H1 (cell line): ENCODE measurements around the gene STX2. TPM values are rescaled to one million over a fixed set of nuclear protein-coding genes. Genes with fewer than 3 reads are reported as not detected.

Experiments
- CTCF ChIA-PET: fragments of 300-600 bp; sonication (Branson Sonifier 250); formaldehyde crosslinking; loops from one replicate; lab custom pipeline; 2021; ENCODE audit not compliant: partially characterized antibody; lab: Charles Lee
- POLR2A ChIA-PET: fragments of 300-600 bp; sonication (Branson Sonifier 250); formaldehyde crosslinking; loops from one replicate; lab custom pipeline; 2021; ENCODE audit warnings: inconsistent platforms; ENCODE audit not compliant: partially characterized antibody; lab: Charles Lee
- DNase-seq, 2 experiments: peaks; one replicate each; pipeline versions ENCODE4 v3.0.0 to v3.0.0-alpha.2; 2010 to 2022; ENCODE audit warnings: low spot score in 2 of 2, low read depth in 1 of 2, mixed read lengths in 1 of 2
- FAIRE-seq: peaks from 2 replicates; lab custom pipeline; 2011; peaks lifted over from hg19 to GRCh38; lab: Jason Lieb, UNC
- H2AFZ ChIP-seq: 2 replicates; pipeline ENCODE4 v1.8.1; 2012; ENCODE audit warnings: low read length, inconsistent platforms
- H2AK5ac ChIP-seq: 2 replicates; pipeline ENCODE4 v1.6.1; 2013; ENCODE audit warnings: low read depth, low read length
- H2BK120ac ChIP-seq: replicated peaks from 2 replicates; pipeline ENCODE3; 2013; ENCODE audit warnings: low read depth, low read length, inconsistent platforms
- H2BK12ac ChIP-seq: 2 replicates; pipeline ENCODE4 v1.6.1; 2013; ENCODE audit warnings: low read depth, low read length
- H2BK15ac ChIP-seq: 2 replicates; pipeline ENCODE4 v1.6.1; 2013; ENCODE audit warnings: low read length
- H2BK20ac ChIP-seq: 2 replicates; pipeline ENCODE4 v1.6.1; 2013; ENCODE audit warnings: low read length
- H2BK5ac ChIP-seq: 2 replicates; pipeline ENCODE4 v1.6.1; 2013; ENCODE audit warnings: low read depth, low read length
- H3K14ac ChIP-seq: 2 replicates; pipeline ENCODE4 v1.6.1; 2013; ENCODE audit warnings: inconsistent platforms; ENCODE audit not compliant: insufficient read length
- H3K18ac ChIP-seq: 2 replicates; pipeline ENCODE4 v1.6.1; 2013; ENCODE audit warnings: low read length; ENCODE audit errors: extremely low read depth
- H3K23ac ChIP-seq: 2 replicates; pipeline ENCODE4 v1.6.1; 2013; ENCODE audit warnings: inconsistent platforms; ENCODE audit not compliant: insufficient read length
- H3K23me2 ChIP-seq: 2 replicates; pipeline ENCODE4 v1.6.1; 2013; ENCODE audit warnings: low read depth, low read length
- H3K27ac ChIP-seq: 2 replicates; pipeline ENCODE4 v1.6.1; 2011; ENCODE audit warnings: low read depth, low read length, inconsistent platforms
- H3K27me3 ChIP-seq, 4 experiments: replicated peaks in 1 of 4; 1 replicate in 1 of 4; 2 replicates in 3 of 4; pipeline versions ENCODE4 v1.6.1 to v1.8.1; 2011 to 2013; ENCODE audit warnings: low read length in 3 of 4, mild to moderate bottlenecking in 3 of 4, inconsistent platforms in 2 of 4, mixed read lengths in 2 of 4, moderate library complexity in 1 of 4; ENCODE audit not compliant: control insufficient read depth in 3 of 4, insufficient read depth in 3 of 4; ENCODE audit errors: extremely low read depth in 1 of 4
- H3K36me3 ChIP-seq, 4 experiments: 2 replicates each; pipeline versions ENCODE4 v1.6.1 to v1.8.1; 2011 to 2013; ENCODE audit warnings: mild to moderate bottlenecking in 4 of 4, low read length in 3 of 4, moderate library complexity in 2 of 4, control low read depth in 1 of 4, inconsistent platforms in 1 of 4; ENCODE audit not compliant: insufficient read depth in 4 of 4, control insufficient read depth in 2 of 4
- H3K4ac ChIP-seq: replicated peaks from 2 replicates; pipeline ENCODE3; 2013; ENCODE audit warnings: low read length, low read depth, mixed read lengths, inconsistent platforms; ENCODE audit not compliant: insufficient read length
- H3K4me1 ChIP-seq, 4 experiments: replicated peaks in 1 of 4; 1 replicate in 1 of 4; 2 replicates in 3 of 4; pipeline versions ENCODE4 v1.6.1 to v1.8.1; 2011 to 2013; ENCODE audit warnings: low read length in 3 of 4, inconsistent platforms in 2 of 4, mixed read lengths in 1 of 4; ENCODE audit not compliant: insufficient read depth in 4 of 4, control insufficient read depth in 3 of 4
- H3K4me2 ChIP-seq, 2 experiments: 2 replicates each; pipeline versions ENCODE4 v1.6.1 to v1.8.1; 2011 to 2013; ENCODE audit warnings: low read depth in 2 of 2, low read length in 2 of 2, control low read depth in 1 of 2, inconsistent platforms in 1 of 2, mild to moderate bottlenecking in 1 of 2; ENCODE audit not compliant: insufficient read depth in 1 of 2
- H3K4me3 ChIP-seq, 4 experiments: fragments of 200-600, 300-600 bp in 1 of 4; sonication (generic), shearing (Covaris generic), sonication (Bioruptor Twin) in 1 of 4; 2 replicates each; pipeline versions ENCODE4 v1.5.1 to v1.8.1; 2011 to 2016; ENCODE audit warnings: low read length in 4 of 4, low read depth in 3 of 4, control low read depth in 2 of 4, inconsistent platforms in 2 of 4, mild to moderate bottlenecking in 2 of 4, mixed read lengths in 1 of 4, moderate library complexity in 1 of 4; ENCODE audit not compliant: insufficient read depth in 2 of 4; ENCODE audit errors: extremely low read depth in 1 of 4
- H3K56ac ChIP-seq: replicated peaks from 2 replicates; pipeline ENCODE3; 2013; ENCODE audit warnings: low read depth, mild to moderate bottlenecking, mixed read lengths, low read length, inconsistent platforms; ENCODE audit not compliant: insufficient read length
- H3K79me1 ChIP-seq: 2 replicates; pipeline ENCODE4 v1.6.1; 2013; ENCODE audit warnings: low read depth, low read length, control low read depth
- H3K79me2 ChIP-seq, 2 experiments: 2 replicates each; pipeline versions ENCODE4 v1.6.1 to v1.8.1; 2012 to 2013; ENCODE audit warnings: low read length in 2 of 2, mild to moderate bottlenecking in 2 of 2, inconsistent platforms in 1 of 2; ENCODE audit not compliant: insufficient read depth in 2 of 2, control insufficient read depth in 1 of 2
- H3K9ac ChIP-seq, 4 experiments: replicated peaks in 1 of 4; 1 replicate in 1 of 4; 2 replicates in 3 of 4; pipeline versions ENCODE4 v1.6.1 to v1.8.1; 2011 to 2013; ENCODE audit warnings: low read depth in 3 of 4, low read length in 3 of 4, control low read depth in 2 of 4, mild to moderate bottlenecking in 2 of 4, moderate library complexity in 2 of 4, inconsistent platforms in 1 of 4; ENCODE audit errors: extremely low read depth in 1 of 4
- H3K9me3 ChIP-seq, 2 experiments: 2 replicates each; pipeline versions ENCODE4 v1.6.1 to v1.8.1; 2012 to 2013; ENCODE audit warnings: mild to moderate bottlenecking in 2 of 2, moderate library complexity in 2 of 2, control low read depth in 1 of 2, inconsistent platforms in 1 of 2, low read depth in 1 of 2, low read length in 1 of 2, mixed read lengths in 1 of 2; ENCODE audit not compliant: insufficient read depth in 2 of 2
- H4K20me1 ChIP-seq, 2 experiments: replicated peaks in 1 of 2; 2 replicates each; pipeline versions ENCODE3 to v1.8.1; 2011 to 2013; ENCODE audit warnings: inconsistent platforms in 2 of 2, low read length in 2 of 2, mild to moderate bottlenecking in 1 of 2; ENCODE audit not compliant: insufficient read depth in 2 of 2, control insufficient read depth in 1 of 2
- H4K5ac ChIP-seq: 2 replicates; pipeline ENCODE4 v1.6.1; 2013; ENCODE audit warnings: low read length, low read depth, mixed read lengths, inconsistent platforms; ENCODE audit not compliant: insufficient read length
- H4K8ac ChIP-seq: 2 replicates; pipeline ENCODE4 v1.8.0; 2013; ENCODE audit warnings: mild to moderate bottlenecking, moderate library complexity, low read length, inconsistent platforms; ENCODE audit not compliant: insufficient read depth; ENCODE audit errors: extremely low read depth
- H4K91ac ChIP-seq: replicated peaks from 2 replicates; pipeline ENCODE3; 2013; ENCODE audit warnings: low read length, mixed read lengths, inconsistent platforms; ENCODE audit not compliant: insufficient read length
- BACH1 ChIP-seq: IDR thresholded peaks from 2 replicates; pipeline ENCODE4 v1.6.1; 2012; ENCODE audit warnings: low read length, improper control_type of control experiment
- BCL11A ChIP-seq, 2 experiments: IDR thresholded peaks; one replicate each; pipeline ENCODE4 v1.6.1; 2011; ENCODE audit warnings: low read depth in 2 of 2, low read length in 2 of 2, mild to moderate bottlenecking in 2 of 2
- BRCA1 ChIP-seq: IDR thresholded peaks from 2 replicates; pipeline ENCODE4 v1.6.1; 2012; ENCODE audit warnings: low read depth, low read length, improper control_type of control experiment
- CBX8 ChIP-seq: fragments of 300-800, 300-1000 bp; sonication (generic); IDR thresholded peaks from 2 replicates; pipeline ENCODE4 v1.7.1; 2016; ENCODE audit warnings: low read depth, low read length, borderline replicate concordance
- CHD2 ChIP-seq: IDR thresholded peaks from 2 replicates; pipeline ENCODE4 v1.6.1; 2012; ENCODE audit warnings: low read length, improper control_type of control experiment
- JUND ChIP-seq: IDR thresholded peaks from 2 replicates; pipeline ENCODE4 v1.6.1; 2011; ENCODE audit warnings: mild to moderate bottlenecking, improper control_type of control experiment, low read length
- KDM4A ChIP-seq: IDR thresholded peaks from one replicate; pipeline ENCODE4 v1.7.1; 2012; ENCODE audit warnings: low read depth, mild to moderate bottlenecking, moderate library complexity, low read length, inconsistent platforms; ENCODE audit not compliant: severe bottlenecking
- POLR2A ChIP-seq, 2 experiments: IDR thresholded peaks; 1 replicate in 1 of 2; 2 replicates in 1 of 2; pipeline ENCODE4 v1.6.1; 2011; ENCODE audit warnings: low read depth in 2 of 2, low read length in 2 of 2, mild to moderate bottlenecking in 2 of 2; ENCODE audit errors: control extremely low read depth in 1 of 2
- POLR2AphosphoS5 ChIP-seq: IDR thresholded peaks from 2 replicates; pipeline ENCODE4 v1.6.1; 2011; ENCODE audit warnings: low read depth, low read length
- POU5F1 ChIP-seq: IDR thresholded peaks from 2 replicates; pipeline ENCODE4 v1.6.1; 2011; ENCODE audit warnings: low read depth, mild to moderate bottlenecking, low read length, moderate library complexity
- RXRA ChIP-seq: IDR thresholded peaks from 2 replicates; pipeline ENCODE4 v1.6.1; 2011; ENCODE audit warnings: low read depth, mild to moderate bottlenecking, low read length, moderate library complexity; ENCODE audit not compliant: insufficient read depth
- SAP30 ChIP-seq: fragments of 300-600 bp; sonication (generic); IDR thresholded peaks from 2 replicates; pipeline ENCODE4 v1.7.1; 2012; ENCODE audit warnings: low read length, moderate library complexity, mild to moderate bottlenecking, inconsistent platforms; ENCODE audit not compliant: insufficient read depth, insufficient replicate concordance
- SRF ChIP-seq: IDR thresholded peaks from 2 replicates; pipeline ENCODE4 v1.6.1; 2011; ENCODE audit warnings: mild to moderate bottlenecking, low read depth, low read length, moderate library complexity
- polyA plus RNA-seq, 7 experiments: library from polyadenylated mRNA; depleted of rRNA in 3 of 7; stranded (reverse) in 5 of 7; unstranded in 2 of 7; fragments of >200 nt in 5 of 7; fragments of 200-250 nt in 2 of 7; gene quantifications; 1 replicate in 5 of 7; 2 replicates in 1 of 7; 4 replicates in 1 of 7; pipeline versions ENCODE4 v1.2.1 to v1.2.3, GENCODE V29; 2011 to 2013; ENCODE audit warnings: missing spikeins in 2 of 7, mixed read lengths in 2 of 7
- total RNA-seq: library from RNA; stranded (reverse); fragmentation: NEBNext Ultra II Directional; extraction: Animal tissue kit (Norgen Biotek cat#: 25700); gene quantifications from 2 replicates; pipeline ENCODE4 v1.2.1, GENCODE V29; 2021

The STX2 gene
- total and polyA plus RNA-seq, 2 of the 8 experiments (the other 6 are each of a cell fraction or from before 2014, with no cell fraction given), result 20.0 to 26.3 TPM

GRCh38 chr12:130846369-130846768 lies 7.3 kb upstream of the STX2 start:
- Histone ChIP-seq H2BK5ac (no peak overlapping the region), H3K27me3 (no peaks in the 10 kb centered on the region), H3K4me3 (no peak overlapping the region), H2BK120ac (no peak overlapping the region), H4K8ac (no peak overlapping the region), H3K79me1 (0 out of 2 replicates have a peak, but pooled peaks cover 2% of the 10 kb centered on the region), H3K18ac (no peak overlapping the region), H3K56ac (no peak overlapping the region), H2AFZ (no peak overlapping the region), H3K4ac (no peak overlapping the region), H2BK15ac (no peak overlapping the region), H4K5ac (no peak overlapping the region), H3K4me1 (peaks cover 3 to 7% (median 4%) of the 10 kb centered on the region in 4 experiments; a peak in 5 of 7 replicates), H3K36me3 (no peaks in the 10 kb centered on the region; a peak in 1 of 8 replicates), H2AK5ac (no peak overlapping the region), H3K14ac (no peak overlapping the region), H3K79me2 (no peaks in the 10 kb centered on the region), H3K9me3 (peaks cover 3 to 7% of the 10 kb centered on the region in 2 experiments; a peak in 2 of 4 replicates), H2BK20ac (no peak overlapping the region), H4K20me1 (no peaks in the 10 kb centered on the region), H3K4me2 (no peak overlapping the region), H4K91ac (no peak overlapping the region), H3K23ac (no peak overlapping the region), H3K9ac (no peak overlapping the region), H3K27ac (no peak overlapping the region), H3K23me2 (0 out of 2 replicates have a peak, but pooled peaks cover 4% of the 10 kb centered on the region), H2BK12ac (no peak overlapping the region)
- FAIRE-seq (no peak), DNase-seq (no peak)
- ChIA-PET POLR2A (interaction anchor here (0.8 to 2.5 kb wide), 8 partner anchors 8 to 29 kb away, joined by 3 to 16 read pairs (median 4); no protein-coding TSS in a partner anchor), CTCF (interaction anchor here (0.7 to 2.7 kb wide), 7 partner anchors 8 to 70 kb away, joined by 3 to 17 read pairs (median 5); no protein-coding TSS in a partner anchor)
- TF ChIP-seq POU5F1 (no peak), BACH1 (no peak), KDM4A (no peak), POLR2A (IDR thresholded peaks at IDR 0.05; ENCODE audit: control extremely low read depth in 1 of 2, low read depth in 2 of 2, low read length in 2 of 2) (no peak), BRCA1 (no peak), SAP30 (no peak), SRF (no peak), POLR2AphosphoS5 (no peak), BCL11A (IDR thresholded peaks at IDR 0.05; ENCODE audit: low read depth in 2 of 2, low read length in 2 of 2) (no peak), JUND (no peak), CBX8 (no peak), RXRA (no peak), CHD2 (no peak)
